Suprapubic skin (tissue), 4 donors: Measurements from ENCODE around the gene SELE. TPM values are rescaled to one million over a fixed set of nuclear protein-coding genes. Genes with fewer than 3 reads are reported as not detected.
"Not testable (repeated sequence)": the region's sequence is repeated elsewhere in the genome, so short reads cannot be mapped to it uniquely, and the experiment has no call there.

Experiments
- DNase-seq, 2 donors: peaks; one replicate each; pipeline ENCODE4 v3.0.0-alpha.2; 2019; ENCODE audit warnings: low spot score in 2 of 2
- H3K27ac ChIP-seq: fragments of 200-600 bp; sonication (generic); one replicate; pipeline ENCODE4 v1.5.1; 2019
- H3K27me3 ChIP-seq: fragments of 200-600 bp; sonication (generic); one replicate; pipeline ENCODE4 v1.5.1; 2019
- H3K36me3 ChIP-seq: fragments of 200-600 bp; sonication (generic); one replicate; pipeline ENCODE4 v1.5.1; 2019
- H3K4me1 ChIP-seq: fragments of 200-600 bp; sonication (generic); one replicate; pipeline ENCODE4 v1.5.1; 2019
- H3K4me3 ChIP-seq: fragments of 200-600 bp; sonication (generic); one replicate; pipeline ENCODE4 v1.5.1; 2019; ENCODE audit warnings: mild to moderate bottlenecking
- H3K9me3 ChIP-seq: fragments of 200-600 bp; sonication (generic); one replicate; pipeline ENCODE4 v1.5.1; 2019
- EP300 ChIP-seq: sonication (generic); formaldehyde crosslinking; IDR thresholded peaks from one replicate; pipeline ENCODE4 v1.6.1; 2017; ENCODE audit warnings: antibody characterized with exemption
- POLR2A ChIP-seq, 2 donors: fragments of 450-650 bp; IDR thresholded peaks; one replicate each; pipeline ENCODE4 v1.6.1; 2017; ENCODE audit warnings: antibody characterized with exemption in 2 of 2, mild to moderate bottlenecking in 2 of 2, moderate library complexity in 2 of 2
- POLR2AphosphoS5 ChIP-seq, 3 donors: sonication (generic); formaldehyde crosslinking; IDR thresholded peaks; one replicate each; pipeline ENCODE4 v1.6.1; 2017; ENCODE audit warnings: antibody characterized with exemption in 3 of 3
- WGBS: methylation state at CpG from one replicate; pipeline ENCODE4 v1.1.5; 2018; 5-methylcytosine and 5-hydroxymethylcytosine counted together
- total RNA-seq, 4 donors: library from RNA; depleted of rRNA; stranded (reverse); fragments of >200 nt; gene quantifications; one replicate each; pipeline ENCODE4 v1.1.0, GENCODE V29; 2016
- TF ChIP-seq, protein P1 (sequence below), 2 donors: fragments of 200-600 bp in 1 of 2; fragments of 450-650 bp in 1 of 2; sonication (generic) in 1 of 2; IDR thresholded peaks; one replicate each; pipeline ENCODE4 v1.5.1; 2016 to 2019; ENCODE audit warnings: antibody characterized with exemption in 2 of 2, mild to moderate bottlenecking in 1 of 2, moderate library complexity in 1 of 2

Gene SELE
- total RNA-seq, 4 donors from 2014 or later = 0.32 to 3.3 (median 2.3) TPM

DNA sequence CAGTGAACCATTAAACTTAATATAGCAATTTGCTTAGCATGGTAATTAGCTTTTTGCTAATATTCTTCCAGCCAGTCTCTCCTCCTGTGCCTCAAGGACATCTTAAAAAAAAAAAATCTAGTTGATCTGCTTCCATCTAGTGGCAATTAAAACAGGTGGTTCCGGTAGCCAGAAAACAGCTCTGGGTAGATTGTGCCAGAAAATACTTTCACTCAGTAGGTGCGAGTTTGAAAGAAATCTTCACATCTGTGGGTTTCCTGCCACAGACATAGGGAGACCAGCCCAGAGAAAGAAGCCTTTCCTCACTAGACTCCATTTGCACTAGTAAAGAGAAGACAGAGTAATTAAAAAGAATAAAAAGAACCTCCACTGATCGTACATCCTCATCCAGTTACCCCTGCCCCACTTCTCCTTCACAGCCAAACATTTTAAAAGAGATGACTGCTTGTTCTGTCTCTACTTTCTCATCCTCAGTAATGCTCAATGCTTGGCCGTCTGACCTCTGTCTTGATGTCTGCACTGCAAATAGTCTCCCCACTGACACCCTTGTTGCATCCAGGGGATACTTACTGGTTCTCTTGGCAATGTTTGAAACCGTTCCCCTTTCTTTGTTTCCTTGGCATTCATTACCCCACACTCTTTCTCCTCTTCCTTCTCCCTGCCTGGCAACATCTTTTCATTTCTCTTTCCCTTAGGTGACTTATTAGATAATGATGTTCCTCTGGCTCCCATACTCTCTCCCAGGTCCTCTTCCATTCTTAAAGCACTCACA lies 39.4 kb downstream of the SELE start:
- Histone ChIP-seq H3K4me3 (no peak overlapping the region), H3K4me1 (no peaks in the 10 kb centered on the region), H3K36me3 (no peaks in the 10 kb centered on the region), H3K27me3 (no peaks in the 10 kb centered on the region), H3K9me3 (no peaks in the 10 kb centered on the region), H3K27ac (no peak overlapping the region)
- DNase-seq = no peak
- WGBS = 57% methylated on average over 5 of the region's 5 CpGs
- no peak for TF ChIP-seq POLR2A (IDR thresholded peaks at IDR 0.05)
- no peak for TF ChIP-seq POLR2AphosphoS5 (IDR thresholded peaks at IDR 0.05)
- TF ChIP-seq, protein P1, sequence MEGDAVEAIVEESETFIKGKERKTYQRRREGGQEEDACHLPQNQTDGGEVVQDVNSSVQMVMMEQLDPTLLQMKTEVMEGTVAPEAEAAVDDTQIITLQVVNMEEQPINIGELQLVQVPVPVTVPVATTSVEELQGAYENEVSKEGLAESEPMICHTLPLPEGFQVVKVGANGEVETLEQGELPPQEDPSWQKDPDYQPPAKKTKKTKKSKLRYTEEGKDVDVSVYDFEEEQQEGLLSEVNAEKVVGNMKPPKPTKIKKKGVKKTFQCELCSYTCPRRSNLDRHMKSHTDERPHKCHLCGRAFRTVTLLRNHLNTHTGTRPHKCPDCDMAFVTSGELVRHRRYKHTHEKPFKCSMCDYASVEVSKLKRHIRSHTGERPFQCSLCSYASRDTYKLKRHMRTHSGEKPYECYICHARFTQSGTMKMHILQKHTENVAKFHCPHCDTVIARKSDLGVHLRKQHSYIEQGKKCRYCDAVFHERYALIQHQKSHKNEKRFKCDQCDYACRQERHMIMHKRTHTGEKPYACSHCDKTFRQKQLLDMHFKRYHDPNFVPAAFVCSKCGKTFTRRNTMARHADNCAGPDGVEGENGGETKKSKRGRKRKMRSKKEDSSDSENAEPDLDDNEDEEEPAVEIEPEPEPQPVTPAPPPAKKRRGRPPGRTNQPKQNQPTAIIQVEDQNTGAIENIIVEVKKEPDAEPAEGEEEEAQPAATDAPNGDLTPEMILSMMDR (IDR thresholded peaks at IDR 0.05) = no peak
- no peak for TF ChIP-seq EP300

DNA sequence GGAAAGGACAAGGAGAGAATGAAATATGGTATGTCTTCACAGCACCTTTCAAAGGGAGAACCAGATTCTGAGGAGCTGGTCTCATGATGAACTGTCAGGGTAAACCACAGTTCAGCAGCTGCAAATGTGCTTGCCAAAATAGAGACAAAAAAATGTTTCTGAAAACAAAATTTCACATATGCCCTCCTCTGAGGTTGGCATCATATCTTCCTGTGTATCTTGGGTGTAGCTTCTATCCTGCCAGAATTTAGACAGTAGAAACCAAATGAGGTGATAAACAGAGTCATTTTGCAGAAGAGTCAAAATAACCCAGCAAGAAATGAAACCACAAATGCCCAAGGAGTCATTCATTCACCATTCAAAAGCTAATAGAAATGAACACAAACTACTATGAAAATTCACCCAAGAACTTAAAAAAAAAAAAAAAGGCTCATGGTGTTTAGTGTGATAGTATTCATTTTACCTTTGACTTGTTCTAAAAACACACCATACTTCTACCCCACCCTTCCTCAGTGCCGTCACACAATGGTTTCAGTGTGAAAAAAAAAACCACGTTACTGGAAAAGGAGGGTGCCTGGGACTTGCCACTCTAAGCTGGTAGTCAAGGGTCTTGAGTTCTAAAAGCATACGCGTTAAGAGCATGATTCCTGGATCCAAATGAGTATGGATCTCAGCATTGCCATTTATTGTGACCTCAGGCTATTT lies 41.0 kb downstream of the SELE start:
- DNase-seq = no peak
- no peaks in the 10 kb centered on the region for H3K36me3 ChIP-seq
- H3K4me1 ChIP-seq = no peaks in the 10 kb centered on the region
- 84% methylated on average over 4 of the region's 4 CpGs for WGBS
- H3K27me3 ChIP-seq = no peaks in the 10 kb centered on the region
- no peak overlapping the region for H3K27ac ChIP-seq
- TF ChIP-seq POLR2A (IDR thresholded peaks at IDR 0.05) (no peak), POLR2AphosphoS5 (IDR thresholded peaks at IDR 0.05) (no peak), EP300 (no peak)
- TF ChIP-seq, protein P1 (IDR thresholded peaks at IDR 0.05) = no peak
- no peak overlapping the region for H3K4me3 ChIP-seq
- no peaks in the 10 kb centered on the region for H3K9me3 ChIP-seq

DNA sequence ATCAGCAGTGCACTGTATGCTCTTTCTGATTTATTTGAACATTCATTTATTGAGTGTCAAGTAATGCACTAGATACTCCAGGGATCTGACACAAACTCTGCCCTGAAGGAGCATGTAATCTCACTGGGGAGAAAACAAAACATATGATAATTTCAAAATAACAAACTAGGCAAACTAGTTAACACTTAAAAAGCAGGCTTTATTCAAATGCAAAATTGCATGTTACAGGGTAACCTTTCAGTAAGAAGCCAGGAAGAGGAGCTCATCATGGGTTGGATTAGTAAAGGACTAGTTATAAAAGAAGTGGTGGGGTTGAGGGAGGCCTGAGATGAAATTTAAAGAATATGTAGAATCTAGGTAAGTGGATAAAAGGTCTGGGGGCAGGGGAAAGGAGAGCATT lies 43.4 kb downstream of the SELE start:
- TF ChIP-seq EP300 (no peak), POLR2AphosphoS5 (IDR thresholded peaks at IDR 0.05) (no peak), POLR2A (IDR thresholded peaks at IDR 0.05) (no peak)
- TF ChIP-seq, protein P1 (IDR thresholded peaks at IDR 0.05) = no peak

DNA sequence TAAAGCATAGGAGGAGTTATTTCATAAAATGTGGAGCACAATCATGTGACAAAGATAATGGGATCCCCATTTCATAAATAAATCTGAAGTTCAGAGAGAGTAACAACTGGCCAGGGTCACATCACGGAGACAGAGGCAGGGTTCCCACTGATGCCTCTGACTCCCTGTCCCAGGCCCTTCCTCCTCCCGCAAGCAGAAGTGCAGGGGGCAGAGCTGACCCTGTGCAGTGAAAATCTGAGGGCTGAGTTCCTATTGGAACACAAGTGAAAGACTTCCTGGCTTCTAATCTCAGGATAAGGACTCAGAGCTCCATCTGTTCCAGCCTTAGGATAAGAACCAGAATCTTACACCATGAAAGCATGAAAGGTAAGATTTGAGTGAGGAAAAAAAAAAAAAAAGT lies 44.5 kb downstream of the SELE start:
- no peaks in the 10 kb centered on the region for H3K4me1 ChIP-seq
- 68% methylated on average over 2 of the region's 2 CpGs for WGBS
- H3K4me3 ChIP-seq = no peak overlapping the region
- H3K27ac ChIP-seq = no peak overlapping the region
- no peaks in the 10 kb centered on the region for H3K36me3 ChIP-seq
- peaks cover 3% of the 10 kb centered on the region for H3K27me3 ChIP-seq
- DNase-seq = no peak
- H3K9me3 ChIP-seq = no peaks in the 10 kb centered on the region
- TF ChIP-seq EP300 (no peak), POLR2AphosphoS5 (IDR thresholded peaks at IDR 0.05) (no peak), POLR2A (IDR thresholded peaks at IDR 0.05) (no peak)
- TF ChIP-seq, protein P1 (IDR thresholded peaks at IDR 0.05) = no peak

More for the DNA sequence above, 43.4 kb downstream of the SELE start:
- DNase-seq = no peak
- H3K36me3 ChIP-seq = no peaks in the 10 kb centered on the region
- H3K9me3 ChIP-seq = no peaks in the 10 kb centered on the region
- no peaks in the 10 kb centered on the region for H3K27me3 ChIP-seq
- H3K4me1 ChIP-seq = no peaks in the 10 kb centered on the region
- H3K4me3 ChIP-seq = no peak overlapping the region
- no peak overlapping the region for H3K27ac ChIP-seq

DNA sequence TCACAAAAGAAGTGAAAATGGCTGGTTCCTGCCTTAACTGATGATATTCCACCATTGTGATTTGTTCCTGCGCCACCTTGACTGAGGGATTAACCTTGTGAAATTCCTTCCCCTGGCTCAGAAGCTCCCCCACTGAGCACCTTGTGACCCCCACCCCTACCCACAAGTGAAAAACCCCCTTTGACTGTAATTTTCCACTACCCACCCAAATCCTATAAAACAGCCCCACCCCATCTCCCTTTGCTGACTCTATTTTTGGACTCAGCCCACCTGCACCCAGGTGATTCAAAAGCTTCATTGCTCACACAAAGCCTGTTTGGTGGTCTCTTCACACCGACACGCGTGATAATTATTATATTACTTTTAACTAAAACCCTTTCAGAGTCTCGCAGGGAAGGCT lies 45.5 kb downstream of the SELE start:
- not testable (repeated sequence) for H3K9me3 ChIP-seq, DNase-seq, H3K4me1 ChIP-seq, H3K36me3 ChIP-seq, H3K27me3 ChIP-seq, H3K27ac ChIP-seq, H3K4me3 ChIP-seq
- WGBS = 90% methylated on average over 5 of the region's 5 CpGs
